Measurements from ENCODE around the gene GRXCR1. TPM values are rescaled to one million over a fixed set of nuclear protein-coding genes. Genes with fewer than 3 reads are reported as not detected.
A peak's percentile ranks its signal among the peaks of the same experiment; 100 is the strongest.

GRXCR1 gene
- total and polyA plus RNA-seq, 2 experiments from 2014 or later, result not detected

GRCh38 chr4:42865572-42866189 is 26.8 kb upstream of the GRXCR1 start:
- H3F3A ChIP-seq (ENCODE audit: insufficient read depth), result no peaks in the 10 kb centered on the region
- H3K4me1 ChIP-seq (ENCODE audit: insufficient read depth), result no peaks in the 10 kb centered on the region
- no peaks in the 10 kb centered on the region for H4K20me1 ChIP-seq (ENCODE audit: insufficient read depth)
- H3K27ac ChIP-seq, result no peak overlapping the region
- no peak overlapping the region for H3K4me2 ChIP-seq (ENCODE audit: unreplicated experiment)
- peak; percentile 58 for DNase-seq
- WGBS, 2 experiments (ENCODE audit: low coverage in 1 of 2, low lambda C conversion rate in 2 of 2, missing lambda C conversion rate in 2 of 2), result 2 to 12% methylated on average over 3 of the region's 3 CpGs
- no peaks in the 10 kb centered on the region for H3K36me3 ChIP-seq (ENCODE audit: low read depth)
- no peaks in the 10 kb centered on the region for H3K9me3 ChIP-seq (ENCODE audit: low read depth)
- H3K4me3 ChIP-seq, result no peak overlapping the region
- no peak overlapping the region for H2AFZ ChIP-seq
- H3K27me3 ChIP-seq (replicated peaks; ENCODE audit: insufficient read depth), result no peaks in the 10 kb centered on the region
- no peaks in the 10 kb centered on the region for H3K79me2 ChIP-seq (ENCODE audit: insufficient read depth)
- no peak for TF ChIP-seq EZH2 (IDR thresholded peaks at IDR 0.05; ENCODE audit: insufficient read depth, poor library complexity, severe bottlenecking)
- no peak for TF ChIP-seq EZH2phosphoT487 (IDR thresholded peaks at IDR 0.05; ENCODE audit: insufficient read depth, low read depth)
- in situ Hi-C loops (cut with MboI), result no loop called here
- H3K9ac ChIP-seq, result no peak overlapping the region
- H3K9me2 ChIP-seq (ENCODE audit: insufficient read depth), result no peaks in the 10 kb centered on the region

- TF ChIP-seq EZH2 (IDR thresholded peaks at IDR 0.05; ENCODE audit: insufficient read depth, poor library complexity, severe bottlenecking) (no peak), EZH2phosphoT487 (IDR thresholded peaks at IDR 0.05; ENCODE audit: insufficient read depth, low read depth) (no peak)
- in situ Hi-C loops (cut with MboI), result no loop called here
- Histone ChIP-seq H3K9me2 (ENCODE audit: insufficient read depth) (no peaks in the 10 kb centered on the region), H3K79me2 (ENCODE audit: insufficient read depth) (no peaks in the 10 kb centered on the region), H3K4me3 (no peak overlapping the region), H3K9me3 (ENCODE audit: low read depth) (no peaks in the 10 kb centered on the region), H3K27me3 (replicated peaks; ENCODE audit: insufficient read depth) (no peaks in the 10 kb centered on the region), H2AFZ (no peak overlapping the region), H4K20me1 (ENCODE audit: insufficient read depth) (no peaks in the 10 kb centered on the region), H3K9ac (no peak overlapping the region), H3K27ac (no peak overlapping the region), H3K36me3 (ENCODE audit: low read depth) (no peaks in the 10 kb centered on the region), H3K4me1 (ENCODE audit: insufficient read depth) (no peaks in the 10 kb centered on the region), H3F3A (ENCODE audit: insufficient read depth) (no peaks in the 10 kb centered on the region), H3K4me2 (ENCODE audit: unreplicated experiment) (no peak overlapping the region)
- WGBS, 2 experiments (ENCODE audit: low coverage in 1 of 2, low lambda C conversion rate in 2 of 2, missing lambda C conversion rate in 2 of 2), result 0 to 1% methylated on average over 5 of the region's 5 CpGs
- DNase-seq, result no peak
Observed at GRCh38 chr4:42871261-42871660, 21.3 kb upstream of the GRXCR1 start.

- TF ChIP-seq EZH2phosphoT487 (IDR thresholded peaks at IDR 0.05; ENCODE audit: insufficient read depth, low read depth) (no peak), EZH2 (IDR thresholded peaks at IDR 0.05; ENCODE audit: insufficient read depth, poor library complexity, severe bottlenecking) (no peak)
- H3K4me2 ChIP-seq (ENCODE audit: unreplicated experiment), result no peak overlapping the region
- no peak overlapping the region for H3K9ac ChIP-seq
- no peak overlapping the region for H2AFZ ChIP-seq
- no peaks in the 10 kb centered on the region for H3K79me2 ChIP-seq (ENCODE audit: insufficient read depth)
- H3K27ac ChIP-seq, result no peak overlapping the region
- no peaks in the 10 kb centered on the region for H3F3A ChIP-seq (ENCODE audit: insufficient read depth)
- H4K20me1 ChIP-seq (ENCODE audit: insufficient read depth), result no peaks in the 10 kb centered on the region
- no peaks in the 10 kb centered on the region for H3K27me3 ChIP-seq (replicated peaks; ENCODE audit: insufficient read depth)
- no peaks in the 10 kb centered on the region for H3K9me2 ChIP-seq (ENCODE audit: insufficient read depth)
- no peaks in the 10 kb centered on the region for H3K4me1 ChIP-seq (ENCODE audit: insufficient read depth)
- 2 to 6% methylated on average over 2 of the region's 2 CpGs for WGBS, 2 experiments (ENCODE audit: low coverage in 1 of 2, low lambda C conversion rate in 2 of 2, missing lambda C conversion rate in 2 of 2)
- no peak for DNase-seq
- H3K9me3 ChIP-seq (ENCODE audit: low read depth), result no peaks in the 10 kb centered on the region
- H3K4me3 ChIP-seq, result no peak overlapping the region
- H3K36me3 ChIP-seq (ENCODE audit: low read depth), result no peaks in the 10 kb centered on the region
- in situ Hi-C loops (cut with MboI), result no loop called here
Observed at GRCh38 chr4:42871671-42872290, 20.7 kb upstream of the GRXCR1 start.

GRCh38 chr4:42878863-42879262 is 13.7 kb upstream of the GRXCR1 start:
- no peak overlapping the region for H3K4me2 ChIP-seq (ENCODE audit: unreplicated experiment)
- H3K9me3 ChIP-seq (ENCODE audit: low read depth), result no peaks in the 10 kb centered on the region
- H3K4me3 ChIP-seq, result no peak overlapping the region
- no peaks in the 10 kb centered on the region for H3K4me1 ChIP-seq (ENCODE audit: insufficient read depth)
- H3K9ac ChIP-seq, result no peak overlapping the region
- no peaks in the 10 kb centered on the region for H3K79me2 ChIP-seq (ENCODE audit: insufficient read depth)
- no peaks in the 10 kb centered on the region; the same call in 1 of the 2 replicates for H3K27me3 ChIP-seq (replicated peaks; ENCODE audit: insufficient read depth)
- DNase-seq, result no peak
- TF ChIP-seq EZH2 (IDR thresholded peaks at IDR 0.05; ENCODE audit: insufficient read depth, poor library complexity, severe bottlenecking) (no peak), EZH2phosphoT487 (IDR thresholded peaks at IDR 0.05; ENCODE audit: insufficient read depth, low read depth) (no peak)
- in situ Hi-C loops (cut with MboI), result no loop called here
- no peaks in the 10 kb centered on the region for H3K36me3 ChIP-seq (ENCODE audit: low read depth)
- H3F3A ChIP-seq (ENCODE audit: insufficient read depth), result no peaks in the 10 kb centered on the region
- WGBS, 2 experiments (ENCODE audit: low coverage in 1 of 2, low lambda C conversion rate in 2 of 2, missing lambda C conversion rate in 2 of 2), result 0 to 9% methylated on average over 3 of the region's 3 CpGs
- H3K27ac ChIP-seq, result no peak overlapping the region
- H4K20me1 ChIP-seq (ENCODE audit: insufficient read depth), result no peaks in the 10 kb centered on the region
- no peak overlapping the region for H2AFZ ChIP-seq
- no peaks in the 10 kb centered on the region for H3K9me2 ChIP-seq (ENCODE audit: insufficient read depth)

Data from GM23248 (cell line).